Left ventricle myocardium inferior (tissue), 1 donor: ENCODE measurements around the gene SLC15A2. TPM values are rescaled to one million over a fixed set of nuclear protein-coding genes. Genes with fewer than 3 reads are reported as not detected.
"Not testable (repeated sequence)": the region's sequence is repeated elsewhere in the genome, so short reads cannot be mapped to it uniquely, and the experiment has no call there.

ENCODE experiments used
- DNase-seq: peaks from one replicate; pipeline ENCODE4 v3.0.0-alpha.2; 2020
- H3K27ac ChIP-seq: fragments of 200-600 bp; replicated peaks from 2 replicates; pipeline ENCODE4 v1.8.0; 2021
- H3K27me3 ChIP-seq: fragments of 200-600 bp; 2 replicates; pipeline ENCODE4 v1.8.0; 2021; ENCODE audit warnings: low read depth
- H3K36me3 ChIP-seq: fragments of 200-600 bp; 2 replicates; pipeline ENCODE4 v1.8.0; 2021
- H3K4me1 ChIP-seq: fragments of 200-600 bp; 2 replicates; pipeline ENCODE4 v1.8.0; 2021
- H3K4me3 ChIP-seq: fragments of 200-600 bp; 2 replicates; pipeline ENCODE4 v1.8.0; 2021; ENCODE audit warnings: mild to moderate bottlenecking, moderate library complexity
- H3K9me3 ChIP-seq: fragments of 200-600 bp; replicated peaks from 2 replicates; pipeline ENCODE4 v1.8.0; 2021
- CTCF ChIP-seq: fragments of 200-600 bp; IDR thresholded peaks from 2 replicates; pipeline ENCODE4 v1.8.0; 2021; ENCODE audit warnings: antibody characterized with exemption, mild to moderate bottlenecking, borderline replicate concordance
- intact Hi-C: fragments of 100-400 bp; cut with micrococcal nuclease; formaldehyde crosslinking; loops from one replicate; pipeline ENCODE4 v1.11.0; 2022
- total RNA-seq: library from RNA; stranded (reverse); fragmentation: NEBNext Ultra II Directional; extraction: Animal tissue kit (Norgen Biotek cat#: 25700); gene quantifications from one replicate; pipeline ENCODE4 v1.2.1, GENCODE V29; 2021
- donor health status: DM: no; HTN: yes; CAD: no; lungs with severe emphysema.

The SLC15A2 gene
- total RNA-seq, 1 donor from 2014 or later, result 4.6 TPM

GRCh38 chr3:121926380-121926779 is 32.2 kb downstream of the SLC15A2 start:
- H3K27me3 ChIP-seq, result no peaks in the 10 kb centered on the region
- no peaks in the 10 kb centered on the region for H3K4me1 ChIP-seq
- no peak for DNase-seq
- no peak overlapping the region for H3K4me3 ChIP-seq
- H3K9me3 ChIP-seq, result no peaks in the 10 kb centered on the region
- no peak overlapping the region for H3K27ac ChIP-seq
- intact Hi-C loops, result no loop called here
- peaks cover 26% of the 10 kb centered on the region for H3K36me3 ChIP-seq
- no peak for TF ChIP-seq CTCF

- intact Hi-C loops, H3K4me3 ChIP-seq, H3K36me3 ChIP-seq, DNase-seq, H3K9me3 ChIP-seq, H3K27ac ChIP-seq, H3K27me3 ChIP-seq, H3K4me1 ChIP-seq: not testable (repeated sequence)
These were observed 44.1 kb downstream of the SLC15A2 start for GRCh38 chr3:121938141-121938855.

- H3K27me3 ChIP-seq, result no peaks in the 10 kb centered on the region
- intact Hi-C loops, result no loop called here
- H3K27ac ChIP-seq, result no peak overlapping the region
- no peaks in the 10 kb centered on the region for H3K4me1 ChIP-seq
- H3K9me3 ChIP-seq, result no peaks in the 10 kb centered on the region
- H3K36me3 ChIP-seq, result peaks cover 9% of the 10 kb centered on the region
- no peak for TF ChIP-seq CTCF
- DNase-seq, result no peak
- no peak overlapping the region for H3K4me3 ChIP-seq
These were observed 47.4 kb downstream of the SLC15A2 start for GRCh38 chr3:121941592-121941991.

- Histone ChIP-seq H3K4me1 (no peaks in the 10 kb centered on the region), H3K36me3 (peaks cover 9% of the 10 kb centered on the region), H3K27ac (no peak overlapping the region), H3K9me3 (no peaks in the 10 kb centered on the region), H3K27me3 (no peaks in the 10 kb centered on the region), H3K4me3 (no peak overlapping the region)
- no peak for DNase-seq
- intact Hi-C loops, result no loop called here
- no peak for TF ChIP-seq CTCF
These were observed 48.0 kb downstream of the SLC15A2 start for GRCh38 chr3:121942116-121942786.

GRCh38 chr3:121943431-121943830 is 49.2 kb downstream of the SLC15A2 start:
- Histone ChIP-seq H3K27ac (no peak overlapping the region), H3K9me3 (no peaks in the 10 kb centered on the region), H3K4me1 (no peaks in the 10 kb centered on the region), H3K4me3 (no peak overlapping the region), H3K27me3 (no peaks in the 10 kb centered on the region), H3K36me3 (peaks cover 9% of the 10 kb centered on the region)
- no peak for TF ChIP-seq CTCF
- DNase-seq, result no peak
- intact Hi-C loops, result no loop called here

- H3K4me1 ChIP-seq, result no peaks in the 10 kb centered on the region
- H3K4me3 ChIP-seq, result no peak overlapping the region
- H3K27ac ChIP-seq, result no peak overlapping the region
- intact Hi-C loops, result no loop called here
- no peak for TF ChIP-seq CTCF
- no peaks in the 10 kb centered on the region for H3K27me3 ChIP-seq
- no peaks in the 10 kb centered on the region for H3K36me3 ChIP-seq
- H3K9me3 ChIP-seq, result peaks cover 25% of the 10 kb centered on the region
- no peak for DNase-seq
These were observed 54.4 kb downstream of the SLC15A2 start for GRCh38 chr3:121948641-121949040.
